ENCODE measurements around the gene CCDC12.

DNA sequence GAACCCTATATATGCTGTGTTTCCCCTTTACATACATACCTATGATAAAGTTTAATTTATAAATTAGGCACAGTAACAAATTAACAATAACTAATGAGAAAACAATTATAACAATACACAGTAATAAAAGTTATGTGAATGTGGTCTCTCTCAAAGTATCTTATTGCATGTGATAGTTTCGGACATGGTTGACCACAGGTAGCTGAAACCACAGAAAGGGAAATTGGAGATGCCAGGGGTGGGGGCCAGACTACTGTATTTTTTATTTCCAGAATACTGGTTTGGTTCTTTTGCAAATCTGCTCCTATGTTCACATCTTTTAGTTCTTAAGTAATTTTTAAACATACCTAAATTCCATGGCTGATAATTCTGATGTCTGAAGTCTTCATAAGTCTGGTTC lies 58.3 kb downstream of the CCDC12 start:
- TF ChIP-seq, protein P1, sequence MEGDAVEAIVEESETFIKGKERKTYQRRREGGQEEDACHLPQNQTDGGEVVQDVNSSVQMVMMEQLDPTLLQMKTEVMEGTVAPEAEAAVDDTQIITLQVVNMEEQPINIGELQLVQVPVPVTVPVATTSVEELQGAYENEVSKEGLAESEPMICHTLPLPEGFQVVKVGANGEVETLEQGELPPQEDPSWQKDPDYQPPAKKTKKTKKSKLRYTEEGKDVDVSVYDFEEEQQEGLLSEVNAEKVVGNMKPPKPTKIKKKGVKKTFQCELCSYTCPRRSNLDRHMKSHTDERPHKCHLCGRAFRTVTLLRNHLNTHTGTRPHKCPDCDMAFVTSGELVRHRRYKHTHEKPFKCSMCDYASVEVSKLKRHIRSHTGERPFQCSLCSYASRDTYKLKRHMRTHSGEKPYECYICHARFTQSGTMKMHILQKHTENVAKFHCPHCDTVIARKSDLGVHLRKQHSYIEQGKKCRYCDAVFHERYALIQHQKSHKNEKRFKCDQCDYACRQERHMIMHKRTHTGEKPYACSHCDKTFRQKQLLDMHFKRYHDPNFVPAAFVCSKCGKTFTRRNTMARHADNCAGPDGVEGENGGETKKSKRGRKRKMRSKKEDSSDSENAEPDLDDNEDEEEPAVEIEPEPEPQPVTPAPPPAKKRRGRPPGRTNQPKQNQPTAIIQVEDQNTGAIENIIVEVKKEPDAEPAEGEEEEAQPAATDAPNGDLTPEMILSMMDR (IDR thresholded peaks at IDR 0.05): no peak
- TF ChIP-seq POLR2A (IDR thresholded peaks at IDR 0.05): no peak

All from gastroesophageal sphincter (tissue), 3 donors.